Ovary (tissue), 3 donors: ENCODE measurements around the gene BLOC1S6.

ENCODE experiments used
- CTCF ChIP-seq, 3 donors: fragments of 450-650 bp in 2 of 3; fragments of 200-600 bp in 1 of 3; IDR thresholded peaks; one replicate each; pipeline versions ENCODE4 v1.5.1 to v1.8.0; 2016 to 2022; ENCODE audit warnings: antibody characterized with exemption in 3 of 3, mild to moderate bottlenecking in 1 of 3
- EP300 ChIP-seq: sonication (generic); formaldehyde crosslinking; IDR thresholded peaks from one replicate; pipeline ENCODE4 v1.6.1; 2017; ENCODE audit warnings: antibody characterized with exemption
- POLR2A ChIP-seq: fragments of 450-650 bp; IDR thresholded peaks from one replicate; pipeline ENCODE4 v1.6.1; 2017; ENCODE audit warnings: antibody characterized with exemption, mild to moderate bottlenecking, moderate library complexity
- donor health status: DM: no; HTN: no; CAD: no.

DNA sequence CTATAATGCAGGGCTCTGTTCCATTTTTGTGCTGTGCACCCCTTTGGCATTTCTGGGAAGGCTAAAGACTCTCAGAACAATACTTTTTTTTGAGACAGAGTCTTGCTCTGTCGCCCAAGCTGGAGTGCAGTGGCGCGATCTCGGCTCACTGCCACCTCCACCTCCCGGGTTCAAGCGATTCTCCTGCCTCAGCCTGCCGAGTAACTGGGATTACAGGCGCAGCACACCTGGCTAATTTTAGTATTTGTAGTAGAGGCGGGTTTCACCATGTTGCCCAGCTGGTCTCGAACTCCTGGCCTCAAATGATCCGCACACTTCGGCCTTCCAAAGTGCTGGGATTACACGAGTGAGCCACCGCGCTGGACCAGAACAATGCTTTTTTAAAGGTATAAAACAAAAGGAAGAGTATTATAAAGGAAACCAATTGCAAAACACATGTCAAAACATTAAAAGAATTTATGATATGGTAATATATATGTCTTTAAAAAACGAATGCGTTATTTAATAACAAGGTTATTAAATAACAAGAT is 48.6 kb downstream of the BLOC1S6 start:
- no peak for TF ChIP-seq CTCF (IDR thresholded peaks at IDR 0.05)
- no peak for TF ChIP-seq POLR2A
- no peak for TF ChIP-seq EP300
